ENCODE data around the gene XXYLT1.
A peak's percentile ranks its signal among the peaks of the same experiment; 100 is the strongest.

The XXYLT1 gene

DNA sequence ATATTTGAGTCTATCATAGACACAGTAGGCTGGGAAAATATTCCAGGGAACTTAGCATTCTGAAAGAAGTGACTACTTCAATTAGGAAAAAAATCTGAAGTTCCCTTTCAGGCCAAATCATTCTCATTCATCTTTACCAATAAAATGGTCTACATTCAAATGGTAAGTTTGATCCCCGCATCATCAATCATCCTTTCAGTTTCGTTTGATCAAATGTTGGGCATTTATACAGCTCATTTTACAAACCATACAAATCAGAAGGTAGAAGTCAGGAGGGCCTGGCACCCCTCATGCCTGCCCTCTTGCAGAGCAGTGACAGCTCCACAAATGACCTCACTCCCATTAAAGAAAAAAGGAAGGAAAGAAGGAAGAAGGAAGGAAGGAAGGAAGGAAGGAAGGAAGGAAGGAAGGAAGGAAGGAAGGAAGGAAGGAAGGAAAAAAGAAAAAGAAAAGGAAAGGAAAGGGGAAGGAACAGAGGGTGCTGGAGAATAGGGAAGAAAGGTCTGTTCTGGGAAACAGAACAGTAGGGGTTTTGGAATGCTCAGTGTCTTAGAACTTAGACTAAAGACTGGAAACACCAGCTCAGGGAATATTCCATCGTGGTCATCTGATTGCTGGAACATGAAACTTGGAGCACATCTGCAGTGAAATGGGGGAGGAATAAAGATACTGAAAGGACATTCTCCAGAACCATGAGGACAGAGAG is 86.1 kb downstream of the XXYLT1 start:
- DNase-seq (ENCODE audit: low spot score): no peak

DNA sequence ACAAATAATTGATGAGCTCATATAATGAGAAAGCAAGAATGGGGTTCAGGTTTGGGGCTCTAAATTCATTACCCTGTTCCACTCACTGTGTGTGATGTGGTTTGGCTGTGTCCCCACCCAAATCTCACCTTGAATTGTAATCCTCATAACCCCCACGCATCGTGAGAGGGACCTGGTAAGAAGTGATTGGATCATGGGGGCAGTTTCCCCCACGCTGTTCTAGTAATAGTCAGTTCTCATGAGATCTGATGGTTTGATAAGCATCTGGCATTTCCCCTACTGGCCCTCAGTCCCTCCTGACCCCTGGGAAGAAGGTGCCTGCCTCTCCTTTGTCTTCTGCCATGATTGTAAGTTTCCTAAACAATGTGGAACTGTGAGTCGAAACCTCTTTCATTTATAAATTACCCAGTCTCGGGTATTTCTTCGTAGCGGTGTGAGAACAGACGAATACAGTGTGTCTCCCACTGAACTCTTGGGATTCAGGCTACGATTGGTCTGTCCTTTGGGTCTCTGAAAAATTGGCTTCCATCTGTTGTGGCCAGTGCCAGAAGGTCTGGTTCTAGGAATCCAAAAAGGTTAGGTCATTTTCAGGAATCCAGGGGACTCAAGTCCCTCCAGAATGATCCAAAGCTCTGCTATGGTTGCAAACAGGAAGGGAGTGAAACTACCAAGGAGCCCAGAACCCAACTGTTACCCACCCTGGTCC is 87.7 kb downstream of the XXYLT1 start:
- DNase-seq (ENCODE audit: low spot score): no peak

GRCh38 chr3:195182470-195182795 is 88.5 kb downstream of the XXYLT1 start:
- DNase-seq (ENCODE audit: low spot score): no peak

GRCh38 chr3:195181741-195182469 is 89.1 kb downstream of the XXYLT1 start:
- DNase-seq (ENCODE audit: low spot score): no peak

GRCh38 chr3:195181113-195181498 is 89.9 kb downstream of the XXYLT1 start:
- no peak for DNase-seq (ENCODE audit: low spot score)

- DNase-seq (ENCODE audit: low spot score): no peak
Measured at GRCh38 chr3:195180490-195181112, 90.4 kb downstream of the XXYLT1 start.

GRCh38 chr3:195179776-195180489 is 91.0 kb downstream of the XXYLT1 start:
- no peak for DNase-seq (ENCODE audit: low spot score)

DNA sequence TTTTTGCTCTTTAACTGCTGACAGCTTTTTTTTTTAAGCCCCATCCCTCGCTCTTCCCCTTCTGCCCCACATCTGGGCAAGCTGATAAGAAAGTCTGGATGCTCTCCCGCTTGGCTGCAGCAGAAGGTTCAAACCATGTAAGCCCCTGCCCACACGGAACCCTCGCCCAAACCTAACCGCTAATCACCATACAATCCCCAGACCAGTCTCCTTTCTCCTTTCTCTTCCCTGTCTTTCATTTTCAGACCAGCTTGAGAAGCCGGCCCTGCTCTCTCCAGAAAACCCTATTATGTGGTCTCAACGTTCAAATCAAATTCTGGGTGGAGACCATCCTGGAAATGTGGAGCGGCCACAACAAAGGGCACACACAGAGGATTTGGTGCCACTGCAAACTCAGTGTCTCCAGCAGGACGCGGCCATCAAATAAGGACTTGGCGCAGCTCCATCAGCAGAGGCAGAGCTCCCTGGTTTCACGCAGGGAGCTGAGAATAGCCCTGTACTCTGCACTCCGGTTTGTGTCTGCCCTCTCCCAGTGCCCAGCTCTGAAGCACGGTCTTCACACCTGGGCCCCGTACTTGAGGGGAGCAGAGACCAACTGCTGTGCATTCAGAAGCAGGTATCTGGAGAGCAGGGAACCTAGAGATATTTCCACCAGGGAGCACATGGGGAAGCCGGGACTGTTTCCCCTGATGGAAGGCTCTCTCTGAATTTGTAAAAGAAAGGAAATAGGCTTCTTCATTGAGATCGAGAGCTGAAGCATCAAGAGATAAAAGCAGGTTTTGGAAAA is 92.6 kb downstream of the XXYLT1 start:
- peak; percentile 82 for DNase-seq (ENCODE audit: low spot score)

GRCh38 chr3:195177422-195178123 is 93.4 kb downstream of the XXYLT1 start:
- peak; percentile 64 for DNase-seq (ENCODE audit: low spot score)

- DNase-seq (ENCODE audit: low spot score): no peak
Measured at GRCh38 chr3:195176776-195177175, 94.2 kb downstream of the XXYLT1 start.

- no peak for DNase-seq (ENCODE audit: low spot score)
Measured at GRCh38 chr3:195175476-195176337, 95.3 kb downstream of the XXYLT1 start.

DNA sequence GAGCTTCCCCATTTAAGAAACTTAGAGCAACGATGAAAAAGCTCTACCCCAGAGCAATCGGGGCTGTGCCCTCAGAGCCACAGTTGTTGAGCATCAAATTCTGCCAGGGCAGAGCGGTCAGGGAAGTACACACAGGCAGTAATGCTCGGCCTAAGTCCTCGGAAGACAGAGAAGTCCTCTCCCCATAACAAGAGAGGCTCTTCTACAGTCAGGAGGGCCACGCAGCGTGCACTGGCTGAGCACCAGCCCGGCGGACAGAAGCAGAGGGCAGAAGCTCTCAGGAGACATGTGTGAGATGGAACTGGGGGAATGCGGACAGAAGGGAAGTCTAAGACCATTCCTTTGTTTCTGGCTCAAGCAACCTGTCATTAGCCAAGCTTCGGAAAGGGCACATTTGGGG is 95.9 kb downstream of the XXYLT1 start:
- no peak for DNase-seq (ENCODE audit: low spot score)

DNA sequence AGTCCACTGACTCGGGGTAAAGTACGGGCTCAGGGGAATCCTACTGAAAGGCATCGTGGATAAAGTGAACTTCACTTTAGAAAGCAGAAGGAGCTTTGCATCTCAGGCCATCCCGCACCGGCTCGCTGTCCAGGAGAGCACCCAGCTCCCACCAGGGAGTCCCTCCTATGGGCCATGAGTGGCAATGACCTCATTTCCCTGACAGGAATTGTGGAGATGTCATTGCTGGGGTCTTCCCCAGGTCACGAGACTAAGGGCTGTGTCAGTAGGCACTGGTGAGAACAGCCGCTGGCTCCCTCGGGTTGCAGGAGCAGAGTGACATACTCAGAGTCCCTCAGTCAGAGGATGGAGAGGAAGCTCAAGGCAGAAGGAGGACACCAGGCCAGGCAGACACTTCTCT is 97.3 kb downstream of the XXYLT1 start:
- DNase-seq (ENCODE audit: low spot score): no peak

GRCh38 chr3:195172896-195173295 is 98.1 kb downstream of the XXYLT1 start:
- no peak for DNase-seq (ENCODE audit: low spot score)

GRCh38 chr3:195172039-195172684 is 98.8 kb downstream of the XXYLT1 start:
- DNase-seq (ENCODE audit: low spot score): no peak

GRCh38 chr3:195171093-195171873 is 99.7 kb downstream of the XXYLT1 start:
- no peak for DNase-seq (ENCODE audit: low spot score)

DNA sequence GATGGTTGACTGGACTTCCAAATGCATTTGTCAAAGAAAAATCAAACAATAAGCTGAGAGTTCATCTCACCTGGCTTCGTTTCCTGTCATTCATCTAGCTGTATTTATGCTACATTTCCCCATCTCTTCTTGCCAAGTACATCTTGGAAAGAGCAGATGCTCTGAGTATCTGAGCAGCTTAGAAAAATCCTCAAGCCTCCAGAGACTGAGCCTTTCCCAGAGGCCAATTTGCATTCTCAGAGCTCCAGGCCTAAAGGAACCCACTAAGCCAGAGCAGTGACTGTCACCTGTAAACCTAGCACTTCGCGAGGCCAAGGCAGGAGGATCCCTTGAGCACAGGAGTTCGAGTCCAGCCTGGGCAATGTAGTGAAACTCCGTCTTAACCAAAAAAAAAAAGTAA is 100.5 kb downstream of the XXYLT1 start:
- no peak for DNase-seq (ENCODE audit: low spot score)

DNA sequence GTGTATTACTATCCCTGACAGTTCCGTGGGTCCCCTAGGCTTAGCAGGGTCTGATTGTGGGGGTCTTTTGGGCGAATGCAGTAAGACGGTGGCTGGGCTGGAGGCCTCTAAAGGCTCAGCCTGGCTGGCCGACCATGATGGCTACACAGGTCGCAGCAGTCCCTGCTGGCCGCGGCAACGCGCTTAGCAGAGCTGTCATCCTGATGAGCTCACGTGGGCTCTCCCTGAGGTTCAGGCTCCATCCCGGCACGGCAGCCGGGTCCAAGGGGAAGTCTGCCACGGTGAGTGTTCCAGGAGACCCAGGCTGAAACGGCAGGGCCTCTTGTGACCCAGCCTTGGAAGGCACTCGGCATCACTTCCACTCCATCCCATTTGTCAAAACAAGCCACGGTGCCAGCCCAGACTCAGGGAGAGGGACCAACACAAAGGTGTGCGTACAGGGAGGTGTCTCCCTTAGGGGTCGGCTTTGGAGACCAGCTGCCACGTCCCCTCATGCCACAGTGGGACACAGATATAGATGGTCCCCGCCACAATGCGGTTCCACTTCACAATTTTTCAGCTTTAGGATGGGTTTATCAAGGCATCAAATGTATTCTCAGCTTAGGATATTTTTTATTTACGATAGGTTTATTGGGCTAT is 101.8 kb downstream of the XXYLT1 start:
- DNase-seq (ENCODE audit: low spot score): no peak

All from hematopoietic multipotent progenitor cell treated with erythropoietin and hydrocortisone succinate and interleukin-3 and kit ligand, for 15 days (in vitro differentiated cells).